Esophagus muscularis mucosa (tissue), 4 donors: ENCODE data around the gene UBA7. TPM values are rescaled to one million over a fixed set of nuclear protein-coding genes. Genes with fewer than 3 reads are reported as not detected.

Source experiments
- DNase-seq: peaks from one replicate; pipeline ENCODE4 v3.0.0-alpha.2; 2017; ENCODE audit errors: extremely low spot score
- H3K27ac ChIP-seq, 4 donors: fragments of 200-600 bp; sonication (generic); replicated peaks in 1 of 4; 1 replicate in 3 of 4; 2 replicates in 1 of 4; pipeline ENCODE4 v1.5.1; 2016 to 2019; ENCODE audit warnings: mild to moderate bottlenecking in 1 of 4
- H3K27me3 ChIP-seq, 4 donors: fragments of 200-600 bp; sonication (generic); one replicate each; pipeline versions ENCODE4 v1.5.1 to v1.6.0; 2016 to 2019
- H3K36me3 ChIP-seq, 4 donors: fragments of 200-600 bp; sonication (generic); one replicate each; pipeline ENCODE4 v1.5.1; 2016 to 2019
- H3K4me1 ChIP-seq, 4 donors: fragments of 200-600 bp; sonication (generic); one replicate each; pipeline ENCODE4 v1.5.1; 2016 to 2019
- H3K4me3 ChIP-seq, 4 donors: fragments of 200-600 bp; sonication (generic); 1 replicate in 2 of 4; 2 replicates in 2 of 4; pipeline ENCODE4 v1.5.1; 2016 to 2019; ENCODE audit warnings: mild to moderate bottlenecking in 4 of 4, moderate library complexity in 1 of 4
- H3K9me3 ChIP-seq, 4 donors: fragments of 200-600 bp; sonication (generic); 1 replicate in 3 of 4; 2 replicates in 1 of 4; pipeline ENCODE4 v1.5.1; 2016 to 2019
- CTCF ChIP-seq, 3 experiments: fragments of 200-600 bp in 2 of 3; fragments of 450-650 bp in 1 of 3; sonication (generic) in 2 of 3; IDR thresholded peaks; one replicate each; pipeline ENCODE4 v1.5.1; 2017 to 2019; ENCODE audit warnings: antibody characterized with exemption in 3 of 3, mild to moderate bottlenecking in 2 of 3, moderate library complexity in 1 of 3
- EP300 ChIP-seq: sonication (generic); formaldehyde crosslinking; IDR thresholded peaks from one replicate; pipeline ENCODE4 v1.6.1; 2017; ENCODE audit warnings: antibody characterized with exemption
- POLR2A ChIP-seq: fragments of 450-650 bp; IDR thresholded peaks from one replicate; pipeline ENCODE4 v1.6.1; 2017; ENCODE audit warnings: antibody characterized with exemption, moderate library complexity, mild to moderate bottlenecking, low read depth
- POLR2AphosphoS5 ChIP-seq, 2 donors: sonication (generic); formaldehyde crosslinking; IDR thresholded peaks; one replicate each; pipeline ENCODE4 v1.6.1; 2017; ENCODE audit warnings: antibody characterized with exemption in 2 of 2
- WGBS: methylation state at CpG from one replicate; pipeline ENCODE4 v1.1.5; 2018; 5-methylcytosine and 5-hydroxymethylcytosine counted together
- intact Hi-C: fragments of 100-400 bp; cut with DNase I; formaldehyde crosslinking; loops from one replicate; pipeline ENCODE4 v1.15.1; 2023
- total RNA-seq, 4 donors: library from RNA; depleted of rRNA; stranded (reverse); fragments of >200 nt; gene quantifications; one replicate each; pipeline versions ENCODE4 v1.1.0 to v1.2.1, GENCODE V29; 2016

Gene UBA7
- total RNA-seq, 4 donors from 2014 or later: 25.5 to 40.0 (median 31.4) TPM

- Histone ChIP-seq H3K9me3 (no peaks in the 10 kb centered on the region), H3K27me3 (no peaks in the 10 kb centered on the region), H3K27ac (no peak overlapping the region), H3K4me1 (peaks cover 14 to 26% (median 20%) of the 10 kb centered on the region in 4 donors), H3K4me3 (no peak overlapping the region), H3K36me3 (peaks cover 0 to 14% (median 0%) of the 10 kb centered on the region in 4 donors)
- intact Hi-C loops: loop anchor here (5.0 kb wide), 1 partner anchor 61 kb away; the partner anchor contains the start of gene MST1R
- no peak for DNase-seq
- no peak for TF ChIP-seq POLR2AphosphoS5 (IDR thresholded peaks at IDR 0.05)
- TF ChIP-seq CTCF (IDR thresholded peaks at IDR 0.05): peak in 2 of 3 experiments; percentile 20 to 26
- TF ChIP-seq EP300: no peak
- no peak for TF ChIP-seq POLR2A
Measured at GRCh38 chr3:49841126-49841696, 27.5 kb upstream of the UBA7 start.

GRCh38 chr3:49840388-49840787 is 26.6 kb upstream of the UBA7 start:
- intact Hi-C loops: loop anchor here (5.0 kb wide), 1 partner anchor 62 kb away; the partner anchor contains the start of gene MST1R
- no peaks in the 10 kb centered on the region for H3K27me3 ChIP-seq

GRCh38 chr3:49839193-49839809 is 25.5 kb upstream of the UBA7 start:
- Histone ChIP-seq H3K27me3 (no peaks in the 10 kb centered on the region), H3K4me3 (no peak overlapping the region), H3K27ac (peak overlapping the region in 2 of 4 donors; percentile 26 to 41), H3K36me3 (peaks cover 0 to 6% (median 0%) of the 10 kb centered on the region in 4 donors), H3K4me1 (peaks cover 14 to 26% (median 20%) of the 10 kb centered on the region in 4 donors), H3K9me3 (no peaks in the 10 kb centered on the region)
- peak; percentile 46 to 65 for TF ChIP-seq POLR2AphosphoS5 (IDR thresholded peaks at IDR 0.05)
- no peak for TF ChIP-seq EP300
- TF ChIP-seq CTCF (IDR thresholded peaks at IDR 0.05): peak; percentile 92 to 94 (median 94)
- DNase-seq: no peak
- WGBS: 29% methylated on average over 6 of the region's 6 CpGs
- intact Hi-C loops: loop anchor here (1.0 to 5.0 kb wide), 3 partner anchors 37 to 137 kb away; partner anchors contain the start of gene GMPPB

More at GRCh38 chr3:49840388-49840787, 26.6 kb upstream of the UBA7 start:
- WGBS: 25% methylated on average over 1 of the region's 2 CpGs
- Histone ChIP-seq H3K9me3 (no peaks in the 10 kb centered on the region), H3K36me3 (peaks cover 0 to 9% (median 0%) of the 10 kb centered on the region in 4 donors), H3K27ac (no peak overlapping the region), H3K4me3 (no peak overlapping the region), H3K4me1 (peaks cover 14 to 26% (median 20%) of the 10 kb centered on the region in 4 donors)
- no peak for TF ChIP-seq POLR2AphosphoS5 (IDR thresholded peaks at IDR 0.05)
- no peak for TF ChIP-seq POLR2A
- no peak for TF ChIP-seq CTCF (IDR thresholded peaks at IDR 0.05)
- TF ChIP-seq EP300: no peak
- DNase-seq: no peak

- Histone ChIP-seq H3K4me1 (no peaks in the 10 kb centered on the region), H3K27me3 (no peaks in the 10 kb centered on the region), H3K36me3 (peaks cover 0 to 24% (median 10%) of the 10 kb centered on the region in 4 donors), H3K4me3 (no peak overlapping the region), H3K27ac (no peak overlapping the region), H3K9me3 (no peaks in the 10 kb centered on the region)
- intact Hi-C loops: no loop called here
- TF ChIP-seq CTCF (IDR thresholded peaks at IDR 0.05) (no peak), EP300 (no peak), POLR2A (no peak), POLR2AphosphoS5 (IDR thresholded peaks at IDR 0.05) (no peak)
- 76% methylated on average over 3 of the region's 3 CpGs for WGBS
- DNase-seq: no peak
Measured at GRCh38 chr3:49831341-49831740, 17.6 kb upstream of the UBA7 start.
